Measurements from ENCODE around the gene ATP6V0E2.

The ATP6V0E2 gene

GRCh38 chr7:149850716-149851115 lies 23.1 kb upstream of the ATP6V0E2 start:
- Mint-ChIP-seq H3K27ac (no peak overlapping the region), H3K27me3 (no peaks in the 10 kb centered on the region), H3K9me3 (no peaks in the 10 kb centered on the region), H3K4me3 (no peak overlapping the region), H3K36me3 (ENCODE audit: low read depth) (peaks cover 39% of the 10 kb centered on the region), H3K4me1 (ENCODE audit: low read depth) (peaks cover 49% of the 10 kb centered on the region)
- no peak for DNase-seq

GRCh38 chr7:149851449-149851848 lies 22.3 kb upstream of the ATP6V0E2 start:
- Mint-ChIP-seq H3K27me3 (no peaks in the 10 kb centered on the region), H3K4me1 (ENCODE audit: low read depth) (peaks cover 51% of the 10 kb centered on the region), H3K4me3 (no peak overlapping the region), H3K9me3 (no peaks in the 10 kb centered on the region), H3K27ac (no peak overlapping the region), H3K36me3 (ENCODE audit: low read depth) (peaks cover 40% of the 10 kb centered on the region)
- DNase-seq = no peak

DNA sequence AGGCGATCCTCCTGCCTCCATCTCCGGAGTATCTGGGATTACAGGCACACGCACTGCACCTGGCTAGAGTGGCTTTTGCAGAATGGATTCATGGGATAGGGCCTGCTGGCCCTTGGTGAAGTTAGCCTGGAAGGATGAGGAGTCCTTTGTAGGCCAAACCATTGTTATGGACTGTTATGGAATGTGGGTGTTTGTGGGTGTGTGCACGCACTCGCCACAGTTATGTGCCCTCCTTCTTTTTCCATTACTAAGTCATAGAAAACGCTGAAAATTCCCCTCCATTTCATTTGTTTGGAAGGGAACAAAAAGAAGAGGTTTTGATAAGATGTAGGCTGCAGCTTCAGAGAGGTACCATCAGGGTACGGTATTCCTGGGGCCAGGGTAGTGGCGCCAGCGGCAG lies 20.6 kb upstream of the ATP6V0E2 start:
- Mint-ChIP-seq H3K4me1 (ENCODE audit: low read depth) (peaks cover 61% of the 10 kb centered on the region), H3K36me3 (ENCODE audit: low read depth) (peaks cover 32% of the 10 kb centered on the region), H3K27ac (no peak overlapping the region), H3K9me3 (no peaks in the 10 kb centered on the region), H3K4me3 (no peak overlapping the region), H3K27me3 (no peaks in the 10 kb centered on the region)
- no peak for DNase-seq

DNA sequence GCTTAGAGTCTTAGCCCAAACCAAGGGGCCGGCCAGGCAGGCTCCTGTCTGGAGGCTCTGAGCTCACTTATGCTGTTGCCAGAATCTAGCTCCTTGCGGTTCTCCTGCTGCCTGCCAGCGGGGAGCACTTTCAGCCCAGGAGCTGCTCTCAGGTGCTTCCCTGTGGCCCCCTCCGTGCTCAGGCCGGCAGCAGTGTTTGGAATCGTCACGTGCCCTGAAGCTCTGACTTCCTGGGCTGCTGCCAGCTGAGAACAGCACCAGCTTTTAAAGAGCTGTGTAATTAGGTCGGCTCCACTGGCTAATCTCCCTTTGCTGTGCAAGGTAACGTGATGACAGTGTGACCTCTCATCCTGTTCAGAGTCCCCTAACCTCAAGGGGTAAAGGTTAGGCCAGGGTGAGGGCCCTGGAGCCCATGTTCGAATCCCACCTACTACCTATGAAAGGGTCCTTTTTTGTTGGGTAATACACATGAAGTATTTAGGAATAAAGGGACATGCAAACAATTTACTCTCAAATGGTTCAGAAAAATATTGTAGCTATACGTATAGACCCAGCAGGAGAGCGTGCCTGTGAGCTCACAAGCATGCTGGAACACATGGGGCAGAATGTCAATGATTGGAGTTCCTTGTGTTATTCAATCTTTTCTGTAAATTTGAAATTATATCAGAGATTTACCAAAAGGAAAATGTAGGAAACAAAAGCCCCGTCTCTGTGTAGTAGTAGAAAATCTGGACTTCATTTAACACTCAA lies 19.0 kb upstream of the ATP6V0E2 start:
- Mint-ChIP-seq H3K4me1 (ENCODE audit: low read depth) (peaks cover 63% of the 10 kb centered on the region), H3K9me3 (no peaks in the 10 kb centered on the region), H3K4me3 (no peak overlapping the region), H3K36me3 (ENCODE audit: low read depth) (peaks cover 23% of the 10 kb centered on the region), H3K27ac (peak overlapping the region; percentile 86), H3K27me3 (no peaks in the 10 kb centered on the region)
- DNase-seq = no peak

DNA sequence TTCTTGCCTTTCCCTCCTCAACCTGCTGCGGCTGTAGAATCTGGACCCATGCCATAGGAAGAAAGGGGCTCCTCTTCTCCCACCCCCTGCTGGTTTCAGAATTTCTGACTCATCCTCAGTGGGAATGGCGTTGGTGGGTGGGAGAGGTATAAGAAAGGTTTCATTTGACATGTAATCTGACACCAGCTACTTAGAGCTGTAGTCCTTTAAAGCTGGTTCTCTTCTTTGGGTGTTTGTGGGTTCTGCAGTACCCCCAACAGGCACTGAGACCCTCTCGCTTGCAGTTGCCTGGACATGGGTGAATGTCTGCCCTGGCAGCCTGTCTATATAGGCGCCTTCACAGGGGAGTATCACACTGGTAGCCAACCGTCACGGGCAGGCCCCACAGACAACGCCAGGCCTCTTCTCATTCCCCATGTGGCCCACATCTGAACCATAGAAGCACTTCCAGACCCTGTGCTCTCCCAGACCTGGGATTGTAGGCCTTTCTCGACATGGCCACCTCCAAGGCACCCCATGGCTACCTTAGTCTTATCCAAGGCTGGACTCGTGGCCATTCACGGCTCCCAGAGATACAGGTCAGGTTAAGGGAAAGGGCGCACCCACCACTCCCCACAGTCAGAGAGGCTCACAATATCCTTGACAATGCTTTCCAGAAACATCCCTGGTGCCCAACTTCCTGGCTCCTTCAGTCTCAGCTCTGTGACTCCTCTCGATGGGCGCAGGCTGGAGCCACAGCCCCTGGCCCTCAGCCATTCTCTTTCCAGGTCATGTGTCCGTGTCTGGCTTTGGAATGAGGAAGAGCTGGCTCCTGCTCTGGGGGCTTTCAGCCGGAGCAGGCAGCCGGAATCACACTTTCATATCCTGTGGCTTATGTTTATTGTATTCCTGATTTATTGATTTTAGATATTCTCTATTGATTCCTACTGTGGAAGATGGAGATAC lies 18.1 kb upstream of the ATP6V0E2 start:
- DNase-seq = no peak
- Mint-ChIP-seq H3K9me3 (no peaks in the 10 kb centered on the region), H3K27ac (peak overlapping the region; percentile 86), H3K36me3 (ENCODE audit: low read depth) (peaks cover 26% of the 10 kb centered on the region), H3K4me1 (ENCODE audit: low read depth) (peaks cover 57% of the 10 kb centered on the region), H3K27me3 (no peaks in the 10 kb centered on the region), H3K4me3 (peak overlapping the region; percentile 58)

GRCh38 chr7:149856583-149856982 lies 17.2 kb upstream of the ATP6V0E2 start:
- Mint-ChIP-seq H3K4me1 (ENCODE audit: low read depth) (peaks cover 55% of the 10 kb centered on the region), H3K36me3 (ENCODE audit: low read depth) (peaks cover 30% of the 10 kb centered on the region), H3K4me3 (peak overlapping the region; percentile 32), H3K9me3 (no peaks in the 10 kb centered on the region), H3K27ac (peak overlapping the region; percentile 85), H3K27me3 (no peaks in the 10 kb centered on the region)
- DNase-seq = no peak

DNA sequence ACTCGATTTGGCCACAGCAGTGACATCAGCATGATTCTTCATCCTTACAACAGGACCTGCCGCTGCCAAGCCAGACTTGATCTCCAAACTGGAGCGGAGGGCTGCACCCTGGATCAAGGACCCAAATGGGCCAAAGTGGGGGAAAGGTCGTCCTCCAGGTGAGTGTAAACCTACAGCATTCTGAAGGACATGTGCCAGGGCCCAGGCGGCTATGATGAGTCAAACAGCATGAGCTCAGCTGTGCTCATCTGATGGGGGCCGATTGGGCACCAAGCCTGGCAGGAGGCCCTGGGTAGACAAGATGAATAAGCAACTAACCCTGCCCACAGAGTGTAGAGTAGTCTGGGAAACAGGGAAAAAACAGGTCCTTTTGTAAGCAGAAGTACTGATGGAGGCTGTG lies 14.4 kb upstream of the ATP6V0E2 start:
- no peak for DNase-seq
- H3K9me3 Mint-ChIP-seq = no peaks in the 10 kb centered on the region
- no peak overlapping the region for H3K27ac Mint-ChIP-seq
- H3K4me3 Mint-ChIP-seq = no peak overlapping the region
- H3K36me3 Mint-ChIP-seq (ENCODE audit: low read depth) = peaks cover 39% of the 10 kb centered on the region
- no peaks in the 10 kb centered on the region for H3K27me3 Mint-ChIP-seq
- peaks cover 65% of the 10 kb centered on the region for H3K4me1 Mint-ChIP-seq (ENCODE audit: low read depth)

DNA sequence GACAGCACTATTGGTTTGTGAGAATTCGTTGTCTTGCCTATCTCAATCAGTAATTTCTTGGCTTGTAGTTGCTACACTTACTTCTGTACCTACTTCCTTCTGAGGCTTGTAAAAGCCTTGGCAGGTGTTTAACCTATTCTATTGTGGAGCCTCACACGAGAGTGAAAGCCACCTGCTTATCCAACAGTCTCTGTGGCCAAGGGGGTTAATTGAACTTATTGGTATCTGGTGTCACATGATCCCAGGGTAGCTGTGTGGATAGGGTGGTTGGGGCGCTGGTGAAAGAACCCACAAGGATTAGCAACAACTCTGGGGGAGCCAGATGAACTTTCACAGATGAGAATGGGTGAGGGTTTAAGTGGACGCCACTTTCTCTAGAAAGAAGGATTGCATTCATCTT lies 13.9 kb upstream of the ATP6V0E2 start:
- H3K27me3 Mint-ChIP-seq = no peaks in the 10 kb centered on the region
- no peak overlapping the region for H3K4me3 Mint-ChIP-seq
- peaks cover 65% of the 10 kb centered on the region for H3K4me1 Mint-ChIP-seq (ENCODE audit: low read depth)
- no peak overlapping the region for H3K27ac Mint-ChIP-seq
- no peaks in the 10 kb centered on the region for H3K9me3 Mint-ChIP-seq
- peaks cover 41% of the 10 kb centered on the region for H3K36me3 Mint-ChIP-seq (ENCODE audit: low read depth)
- no peak for DNase-seq

DNA sequence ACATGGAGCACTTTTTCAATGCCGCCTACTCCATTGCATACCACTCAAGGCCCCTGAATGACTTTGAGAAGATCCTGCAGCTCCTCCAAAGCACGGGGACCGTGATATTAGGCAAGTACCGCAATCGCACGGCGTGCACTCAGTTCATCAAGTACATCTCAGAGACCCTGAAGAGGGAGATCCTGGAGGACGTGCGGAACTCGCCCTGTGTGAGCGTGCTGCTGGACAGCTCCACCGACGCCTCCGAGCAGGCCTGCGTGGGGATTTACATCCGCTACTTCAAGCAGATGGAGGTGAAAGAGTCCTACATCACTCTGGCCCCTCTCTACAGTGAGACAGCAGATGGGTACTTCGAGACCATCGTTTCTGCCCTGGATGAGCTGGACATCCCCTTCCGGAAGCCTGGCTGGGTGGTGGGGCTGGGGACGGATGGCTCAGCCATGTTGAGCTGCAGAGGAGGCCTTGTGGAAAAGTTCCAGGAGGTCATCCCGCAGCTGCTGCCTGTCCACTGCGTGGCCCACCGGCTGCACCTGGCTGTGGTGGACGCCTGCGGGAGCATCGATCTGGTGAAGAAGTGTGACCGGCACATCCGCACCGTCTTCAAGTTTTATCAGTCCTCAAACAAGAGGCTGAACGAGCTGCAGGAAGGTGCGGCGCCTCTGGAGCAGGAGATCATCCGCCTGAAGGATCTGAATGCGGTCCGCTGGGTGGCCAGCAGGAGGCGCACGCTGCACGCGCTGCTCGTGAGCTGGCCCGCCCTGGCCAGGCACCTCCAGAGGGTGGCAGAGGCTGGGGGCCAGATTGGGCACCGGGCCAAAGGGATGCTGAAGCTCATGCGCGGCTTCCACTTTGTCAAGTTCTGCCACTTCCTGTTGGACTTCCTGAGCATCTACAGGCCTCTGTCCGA lies 12.7 kb upstream of the ATP6V0E2 start:
- Mint-ChIP-seq H3K4me3 (no peak overlapping the region), H3K36me3 (ENCODE audit: low read depth) (peaks cover 44% of the 10 kb centered on the region), H3K9me3 (no peaks in the 10 kb centered on the region), H3K4me1 (ENCODE audit: low read depth) (peaks cover 65% of the 10 kb centered on the region), H3K27ac (no peak overlapping the region), H3K27me3 (no peaks in the 10 kb centered on the region)
- DNase-seq = no peak

GRCh38 chr7:149861728-149862045 lies 12.1 kb upstream of the ATP6V0E2 start:
- Mint-ChIP-seq H3K4me1 (ENCODE audit: low read depth) (peaks cover 65% of the 10 kb centered on the region), H3K9me3 (no peaks in the 10 kb centered on the region), H3K4me3 (no peak overlapping the region), H3K27ac (no peak overlapping the region), H3K27me3 (no peaks in the 10 kb centered on the region), H3K36me3 (ENCODE audit: low read depth) (peaks cover 42% of the 10 kb centered on the region)
- DNase-seq = no peak

GRCh38 chr7:149862156-149862555 lies 11.6 kb upstream of the ATP6V0E2 start:
- Mint-ChIP-seq H3K27ac (no peak overlapping the region), H3K4me3 (no peak overlapping the region), H3K27me3 (no peaks in the 10 kb centered on the region), H3K36me3 (ENCODE audit: low read depth) (peaks cover 44% of the 10 kb centered on the region), H3K4me1 (ENCODE audit: low read depth) (peaks cover 65% of the 10 kb centered on the region), H3K9me3 (no peaks in the 10 kb centered on the region)
- DNase-seq = no peak

DNA sequence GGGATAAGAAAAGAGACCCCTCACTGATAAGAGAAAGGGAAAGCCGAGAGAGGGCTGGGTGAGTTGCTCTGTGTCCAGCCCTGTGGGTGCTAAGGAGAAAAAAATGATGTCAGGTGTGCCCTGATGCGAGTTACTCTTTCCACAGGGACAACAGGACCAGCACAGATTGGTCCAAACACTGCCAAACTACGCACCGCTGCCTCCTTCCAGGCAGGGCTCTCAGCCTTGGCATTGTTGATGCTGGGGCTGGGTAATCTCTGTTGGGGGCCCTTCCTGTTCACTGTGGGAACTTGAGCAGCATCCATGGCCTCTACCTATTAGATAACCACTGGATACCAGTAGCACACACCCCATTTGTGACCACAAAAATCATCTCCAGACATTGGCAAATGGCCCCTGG lies 10.3 kb upstream of the ATP6V0E2 start:
- Mint-ChIP-seq H3K4me1 (ENCODE audit: low read depth) (peaks cover 69% of the 10 kb centered on the region), H3K36me3 (ENCODE audit: low read depth) (peaks cover 51% of the 10 kb centered on the region)

DNA sequence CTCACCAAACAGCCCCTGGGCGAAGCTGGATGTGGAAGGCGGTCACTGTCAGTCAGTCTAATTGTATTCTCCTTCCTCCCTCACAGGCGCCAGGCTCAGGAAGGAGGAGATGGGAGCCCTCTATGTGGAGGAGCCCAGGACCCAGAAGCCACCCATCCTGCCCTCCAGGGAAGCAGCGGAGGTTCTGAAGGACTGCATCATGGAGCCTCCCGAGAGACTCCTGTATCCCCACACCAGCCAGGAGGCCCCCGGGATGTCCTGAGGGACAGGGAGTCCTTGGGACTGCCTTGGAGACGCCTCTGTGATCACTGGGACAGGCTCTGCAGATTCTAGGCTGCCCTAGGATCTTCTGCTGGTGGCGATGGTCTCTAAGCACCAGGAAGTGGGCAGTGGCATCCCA lies 9.7 kb upstream of the ATP6V0E2 start:
- DNase-seq = no peak
- Mint-ChIP-seq H3K27me3 (no peaks in the 10 kb centered on the region), H3K9me3 (no peaks in the 10 kb centered on the region), H3K27ac (peak overlapping the region; percentile 82), H3K4me3 (no peak overlapping the region), H3K36me3 (ENCODE audit: low read depth) (peaks cover 56% of the 10 kb centered on the region), H3K4me1 (ENCODE audit: low read depth) (peaks cover 74% of the 10 kb centered on the region)

More for the DNA sequence above, 10.3 kb upstream of the ATP6V0E2 start:
- Mint-ChIP-seq H3K4me3 (no peak overlapping the region), H3K27ac (peak overlapping the region; percentile 82), H3K9me3 (no peaks in the 10 kb centered on the region), H3K27me3 (no peaks in the 10 kb centered on the region)
- no peak for DNase-seq

GRCh38 chr7:149864751-149865150 lies 9.0 kb upstream of the ATP6V0E2 start:
- H3K27me3 Mint-ChIP-seq = no peaks in the 10 kb centered on the region
- peak overlapping the region; percentile 91 for H3K27ac Mint-ChIP-seq
- H3K36me3 Mint-ChIP-seq (ENCODE audit: low read depth) = peaks cover 62% of the 10 kb centered on the region
- peaks cover 78% of the 10 kb centered on the region for H3K4me1 Mint-ChIP-seq (ENCODE audit: low read depth)
- no peaks in the 10 kb centered on the region for H3K9me3 Mint-ChIP-seq
- no peak for DNase-seq
- no peak overlapping the region for H3K4me3 Mint-ChIP-seq

All from activated T-cell treated with anti-CD3 and anti-CD28 coated beads, Interleukin-2, amount 50 U/mL, for 24 hours (primary cell).